ENCODE measurements around the gene PLCH1.

DNA sequence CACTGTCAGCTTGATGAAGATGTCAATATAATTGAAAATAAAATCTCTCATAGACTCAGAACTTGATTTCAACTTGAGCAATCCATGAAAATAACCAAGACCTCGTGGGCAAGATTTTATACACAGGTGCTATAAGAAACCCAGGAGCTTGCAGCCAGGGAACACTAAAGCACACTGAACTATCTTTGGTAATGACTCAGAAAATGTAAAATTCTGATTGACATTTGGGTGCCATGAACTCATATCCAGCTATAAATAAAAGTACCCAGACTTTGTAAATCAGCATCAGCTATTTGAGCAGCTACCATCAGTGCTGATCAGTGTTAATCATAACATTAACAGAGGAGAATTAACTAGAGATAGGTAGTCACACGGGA lies 61.5 kb downstream of the PLCH1 start:
- no peak for TF ChIP-seq POLR2A (IDR thresholded peaks at IDR 0.05)
- TF ChIP-seq, protein P1, sequence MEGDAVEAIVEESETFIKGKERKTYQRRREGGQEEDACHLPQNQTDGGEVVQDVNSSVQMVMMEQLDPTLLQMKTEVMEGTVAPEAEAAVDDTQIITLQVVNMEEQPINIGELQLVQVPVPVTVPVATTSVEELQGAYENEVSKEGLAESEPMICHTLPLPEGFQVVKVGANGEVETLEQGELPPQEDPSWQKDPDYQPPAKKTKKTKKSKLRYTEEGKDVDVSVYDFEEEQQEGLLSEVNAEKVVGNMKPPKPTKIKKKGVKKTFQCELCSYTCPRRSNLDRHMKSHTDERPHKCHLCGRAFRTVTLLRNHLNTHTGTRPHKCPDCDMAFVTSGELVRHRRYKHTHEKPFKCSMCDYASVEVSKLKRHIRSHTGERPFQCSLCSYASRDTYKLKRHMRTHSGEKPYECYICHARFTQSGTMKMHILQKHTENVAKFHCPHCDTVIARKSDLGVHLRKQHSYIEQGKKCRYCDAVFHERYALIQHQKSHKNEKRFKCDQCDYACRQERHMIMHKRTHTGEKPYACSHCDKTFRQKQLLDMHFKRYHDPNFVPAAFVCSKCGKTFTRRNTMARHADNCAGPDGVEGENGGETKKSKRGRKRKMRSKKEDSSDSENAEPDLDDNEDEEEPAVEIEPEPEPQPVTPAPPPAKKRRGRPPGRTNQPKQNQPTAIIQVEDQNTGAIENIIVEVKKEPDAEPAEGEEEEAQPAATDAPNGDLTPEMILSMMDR (IDR thresholded peaks at IDR 0.05), result no peak

Measured in right lobe of liver (tissue), 4 donors.